Effector memory CD8-positive, alpha-beta T cell (primary cell): ENCODE data around the gene DHX30.

Experiments used
- ATAC-seq: fragments of 150-1000 bp; cut with Tn5 transposase; replicated peaks from 2 replicates; pipeline ENCODE4 v1.10.0; 2021; ENCODE audit warnings: mild to moderate bottlenecking, moderate library complexity
- DNase-seq, 3 experiments: peaks; one replicate each; pipeline ENCODE4 v3.0.0; 2021
- H3K27ac Mint-ChIP-seq, 2 donors: one replicate each; pipeline ENCODE4 v1.8.0; 2022; ENCODE audit warnings: mild to moderate bottlenecking in 2 of 2, mixed read lengths in 2 of 2, moderate library complexity in 2 of 2
- H3K27me3 Mint-ChIP-seq, 2 donors: one replicate each; pipeline ENCODE4 v1.8.0; 2022; ENCODE audit warnings: mixed read lengths in 2 of 2
- H3K36me3 Mint-ChIP-seq: one replicate; pipeline ENCODE4 v1.8.0; 2022; ENCODE audit warnings: mild to moderate bottlenecking, moderate library complexity, mixed read lengths; ENCODE audit not compliant: insufficient read depth
- H3K4me1 Mint-ChIP-seq, 2 donors: one replicate each; pipeline ENCODE4 v1.8.0; 2022; ENCODE audit warnings: low read depth in 2 of 2, mixed read lengths in 2 of 2
- H3K4me3 Mint-ChIP-seq, 2 donors: one replicate each; pipeline ENCODE4 v1.8.0; 2022; ENCODE audit warnings: mild to moderate bottlenecking in 2 of 2, mixed read lengths in 2 of 2, moderate library complexity in 2 of 2
- H3K9me3 Mint-ChIP-seq, 2 donors: one replicate each; pipeline ENCODE4 v1.8.0; 2022; ENCODE audit warnings: mixed read lengths in 2 of 2

The DHX30 gene

GRCh38 chr3:47782446-47783308 is 20.3 kb upstream of the DHX30 start:
- ATAC-seq (no peak), DNase-seq (no peak)
- H3K27me3 Mint-ChIP-seq: no peaks in the 10 kb centered on the region
- H3K36me3 Mint-ChIP-seq: peaks cover 26% of the 10 kb centered on the region
- peak overlapping the region; percentile 98 to 99 for H3K27ac Mint-ChIP-seq
- H3K9me3 Mint-ChIP-seq: no peaks in the 10 kb centered on the region
- H3K4me3 Mint-ChIP-seq: peak overlapping the region; percentile 97 to 98
- H3K4me1 Mint-ChIP-seq: peaks cover 18 to 25% of the 10 kb centered on the region in 2 donors

DNA sequence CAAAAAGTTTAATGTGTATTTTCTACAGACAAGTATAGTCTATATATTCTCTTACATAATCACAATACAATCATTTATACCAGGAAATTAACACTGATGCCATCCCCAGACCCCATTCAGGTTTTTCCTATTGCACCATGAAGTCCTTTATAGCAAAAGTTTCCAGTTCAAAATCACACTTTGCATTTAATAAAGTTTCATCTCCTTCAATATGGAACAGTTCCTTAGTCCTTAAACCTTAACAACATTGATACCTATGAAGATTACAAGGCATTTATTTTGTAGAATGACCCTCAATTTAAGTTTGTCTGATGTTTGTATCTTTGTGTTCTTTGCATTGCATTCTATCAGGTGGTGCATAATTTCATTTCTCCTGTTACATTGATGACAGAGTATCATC is 19.3 kb upstream of the DHX30 start:
- Mint-ChIP-seq H3K4me1 (peaks cover 19 to 25% of the 10 kb centered on the region in 2 donors), H3K36me3 (peaks cover 36% of the 10 kb centered on the region), H3K27ac (no peak overlapping the region), H3K4me3 (no peak overlapping the region), H3K27me3 (no peaks in the 10 kb centered on the region), H3K9me3 (no peaks in the 10 kb centered on the region)
- ATAC-seq: no peak
- DNase-seq: no peak

GRCh38 chr3:47791193-47791855 is 11.6 kb upstream of the DHX30 start:
- peaks cover 0 to 1% of the 10 kb centered on the region in 2 donors for H3K4me1 Mint-ChIP-seq
- H3K4me3 Mint-ChIP-seq: no peak overlapping the region
- ATAC-seq (no peak), DNase-seq (no peak)
- H3K36me3 Mint-ChIP-seq: peaks cover 21% of the 10 kb centered on the region
- no peaks in the 10 kb centered on the region for H3K9me3 Mint-ChIP-seq
- no peaks in the 10 kb centered on the region for H3K27me3 Mint-ChIP-seq
- no peak overlapping the region for H3K27ac Mint-ChIP-seq

GRCh38 chr3:47792699-47793098 is 10.2 kb upstream of the DHX30 start:
- ATAC-seq (no peak), DNase-seq (no peak)
- H3K27ac Mint-ChIP-seq: no peak overlapping the region
- no peaks in the 10 kb centered on the region for H3K9me3 Mint-ChIP-seq
- peaks cover 16% of the 10 kb centered on the region for H3K36me3 Mint-ChIP-seq
- H3K4me1 Mint-ChIP-seq: peaks cover 0 to 1% of the 10 kb centered on the region in 2 donors
- no peaks in the 10 kb centered on the region for H3K27me3 Mint-ChIP-seq
- no peak overlapping the region for H3K4me3 Mint-ChIP-seq

- Mint-ChIP-seq H3K4me1 (no peaks in the 10 kb centered on the region), H3K27ac (no peak overlapping the region), H3K27me3 (no peaks in the 10 kb centered on the region), H3K9me3 (no peaks in the 10 kb centered on the region), H3K4me3 (no peak overlapping the region), H3K36me3 (no peaks in the 10 kb centered on the region)
- ATAC-seq (no peak), DNase-seq (no peak)
These were observed 8.4 kb upstream of the DHX30 start for GRCh38 chr3:47794544-47794943.

DNA sequence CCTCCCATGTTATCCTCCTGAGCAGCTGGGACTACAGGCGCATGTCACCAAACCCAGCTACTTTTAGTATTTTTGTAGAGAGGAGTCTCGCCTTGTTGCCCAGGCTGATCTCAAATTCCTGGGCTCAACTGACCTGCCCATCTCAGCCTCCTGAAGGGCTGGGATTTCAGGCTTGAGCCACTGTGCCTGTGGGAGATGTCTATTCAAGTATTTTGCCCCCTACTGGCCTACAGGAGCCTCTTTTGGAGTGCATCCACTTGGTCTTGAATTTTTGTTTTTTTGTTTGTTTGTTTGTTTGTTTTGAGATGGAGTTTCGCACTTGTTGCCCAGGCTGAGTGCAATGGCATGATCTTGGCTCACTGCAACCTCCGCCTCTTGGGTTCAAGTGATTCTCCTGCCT is 3.2 kb upstream of the DHX30 start:
- Mint-ChIP-seq H3K36me3 (no peaks in the 10 kb centered on the region), H3K4me1 (peaks cover 11 to 12% of the 10 kb centered on the region in 2 donors), H3K27me3 (no peaks in the 10 kb centered on the region), H3K27ac (no peak overlapping the region), H3K4me3 (no peak overlapping the region), H3K9me3 (no peaks in the 10 kb centered on the region)
- ATAC-seq (no peak), DNase-seq (no peak)

GRCh38 chr3:47803480-47804025 is 615 bp downstream of the DHX30 start:
- Mint-ChIP-seq H3K9me3 (no peaks in the 10 kb centered on the region), H3K27me3 (no peaks in the 10 kb centered on the region)

DNA sequence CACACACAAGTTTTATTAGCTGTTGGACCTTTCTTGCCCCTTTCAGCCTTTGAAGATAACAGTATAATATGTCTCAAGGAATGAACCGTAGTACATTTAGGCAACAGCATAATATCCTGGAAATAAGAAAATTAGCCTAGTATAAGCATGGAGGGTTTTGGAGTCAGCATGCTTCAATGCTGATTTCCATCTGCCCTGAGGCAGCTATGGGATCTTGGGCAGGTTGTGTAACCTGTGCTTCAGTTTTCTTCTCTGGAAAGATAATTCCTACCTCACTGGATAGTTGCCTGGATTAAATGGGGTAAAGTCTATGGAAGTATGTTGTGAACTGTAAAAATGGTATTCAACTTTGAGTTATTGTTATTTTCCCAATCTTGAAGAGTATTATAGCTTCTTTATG is 1.6 kb downstream of the DHX30 start:
- ATAC-seq (no peak), DNase-seq (no peak)
- H3K27me3 Mint-ChIP-seq: no peaks in the 10 kb centered on the region
- H3K27ac Mint-ChIP-seq: peak overlapping the region in 1 of 2 donors; percentile 92
- no peaks in the 10 kb centered on the region for H3K9me3 Mint-ChIP-seq
- H3K4me1 Mint-ChIP-seq: peaks cover 11 to 12% of the 10 kb centered on the region in 2 donors
- H3K4me3 Mint-ChIP-seq: peak overlapping the region in 1 of 2 donors; percentile 92
- H3K36me3 Mint-ChIP-seq: peaks cover 28% of the 10 kb centered on the region

More at GRCh38 chr3:47803480-47804025, 615 bp downstream of the DHX30 start:
- H3K4me1 Mint-ChIP-seq: peaks cover 11 to 12% of the 10 kb centered on the region in 2 donors
- DNase-seq: no peak
- peak overlapping the region; percentile 92 for H3K4me3 Mint-ChIP-seq
- H3K36me3 Mint-ChIP-seq: peaks cover 18% of the 10 kb centered on the region
- H3K27ac Mint-ChIP-seq: peak overlapping the region; percentile 92 to 96
- no peak for ATAC-seq

- H3K9me3 Mint-ChIP-seq: no peaks in the 10 kb centered on the region
- H3K36me3 Mint-ChIP-seq: peaks cover 66% of the 10 kb centered on the region
- H3K27me3 Mint-ChIP-seq: no peaks in the 10 kb centered on the region
- H3K27ac Mint-ChIP-seq: no peak overlapping the region
- peaks cover 3 to 10% of the 10 kb centered on the region in 2 donors for H3K4me1 Mint-ChIP-seq
- no peak overlapping the region for H3K4me3 Mint-ChIP-seq
- no peak for ATAC-seq
- DNase-seq: no peak
These were observed 10.7 kb downstream of the DHX30 start for GRCh38 chr3:47813551-47814177.

- Mint-ChIP-seq H3K4me3 (no peak overlapping the region), H3K27me3 (no peaks in the 10 kb centered on the region), H3K27ac (peak overlapping the region in 1 of 2 donors; percentile 62), H3K4me1 (peaks cover 0 to 3% of the 10 kb centered on the region in 2 donors), H3K9me3 (no peaks in the 10 kb centered on the region), H3K36me3 (peaks cover 35% of the 10 kb centered on the region)
- ATAC-seq (no peak), DNase-seq (no peak)
These were observed 14.7 kb downstream of the DHX30 start for GRCh38 chr3:47817609-47818008.

- H3K36me3 Mint-ChIP-seq: peaks cover 36% of the 10 kb centered on the region
- peak overlapping the region; percentile 60 to 88 for H3K27ac Mint-ChIP-seq
These were observed 21.9 kb downstream of the DHX30 start for GRCh38 chr3:47824541-47825473.

GRCh38 chr3:47825590-47825989 is 22.7 kb downstream of the DHX30 start:
- no peak for DNase-seq

More at GRCh38 chr3:47824541-47825473, 21.9 kb downstream of the DHX30 start:
- no peaks in the 10 kb centered on the region for H3K9me3 Mint-ChIP-seq
- peak overlapping the region; percentile 84 to 86 for H3K4me3 Mint-ChIP-seq
- DNase-seq (peak; percentile 66 to 75 (median 71)), ATAC-seq (peak; percentile 99)
- peaks cover 11 to 30% of the 10 kb centered on the region in 2 donors for H3K4me1 Mint-ChIP-seq
- no peaks in the 10 kb centered on the region for H3K27me3 Mint-ChIP-seq

More at GRCh38 chr3:47825590-47825989, 22.7 kb downstream of the DHX30 start:
- Mint-ChIP-seq H3K27ac (peak overlapping the region; percentile 60 to 88), H3K9me3 (no peaks in the 10 kb centered on the region), H3K4me1 (peaks cover 11 to 30% of the 10 kb centered on the region in 2 donors), H3K36me3 (peaks cover 41% of the 10 kb centered on the region), H3K4me3 (peak overlapping the region; percentile 84 to 86), H3K27me3 (no peaks in the 10 kb centered on the region)
- no peak for ATAC-seq
